HepG2 (cell line): ENCODE measurements around the gene TRMU. TPM values are rescaled to one million over a fixed set of nuclear protein-coding genes. Genes with fewer than 3 reads are reported as not detected.

Experiments
- ARNTL ChIP-seq: sonication (generic); formaldehyde crosslinking; IDR thresholded peaks from 2 replicates; pipeline ENCODE4 v1.4.0; 2020; ENCODE audit warnings: mild to moderate bottlenecking, missing genetic modification reagents
- ATAD3A ChIP-seq: sonication (generic); formaldehyde crosslinking; IDR thresholded peaks from 2 replicates; pipeline ENCODE4 v1.4.0; 2020; ENCODE audit warnings: missing genetic modification reagents
- ATM ChIP-seq: fragments of 450-650 bp; IDR thresholded peaks from 2 replicates; pipeline ENCODE4 v1.7.1; 2017; ENCODE audit warnings: mild to moderate bottlenecking, borderline replicate concordance
- E2F5 ChIP-seq: sonication (generic); formaldehyde crosslinking; conservative IDR thresholded peaks from 2 replicates; pipeline ENCODE4 v1.4.0; 2020; ENCODE audit warnings: missing genetic modification reagents
- EED ChIP-seq: sonication (generic); formaldehyde crosslinking; IDR thresholded peaks from 2 replicates; pipeline ENCODE4 v1.5.0; 2020; ENCODE audit warnings: mild to moderate bottlenecking, missing genetic modification reagents
- FOXK2 ChIP-seq: fragments of 450-650 bp; IDR thresholded peaks from 2 replicates; pipeline ENCODE4 v1.6.1; 2016
- GATAD2A ChIP-seq: IDR thresholded peaks from 2 replicates; pipeline ENCODE4 v1.6.1; 2016
- GTF2F1 ChIP-seq: fragments of 150-350 bp; IDR thresholded peaks from 2 replicates; pipeline ENCODE4 v1.6.1; 2014; ENCODE audit warnings: low read length
- HDAC1 ChIP-seq: sonication (generic); formaldehyde crosslinking; IDR thresholded peaks from 2 replicates; pipeline ENCODE4 v1.5.1; 2020; ENCODE audit warnings: mild to moderate bottlenecking, missing genetic modification reagents
- MNT ChIP-seq: fragments of 450-650 bp; IDR thresholded peaks from 2 replicates; pipeline ENCODE4 v1.6.1; 2016
- NCOA2 ChIP-seq: sonication (generic); formaldehyde crosslinking; IDR thresholded peaks from 2 replicates; pipeline ENCODE4 v1.8.0; 2022; ENCODE audit warnings: inconsistent platforms
- NFYC ChIP-seq: IDR thresholded peaks from 2 replicates; pipeline ENCODE4 v1.6.1; 2016; ENCODE audit warnings: missing genetic modification reagents, missing compliant biosample characterization
- PAXIP1 ChIP-seq: sonication (generic); formaldehyde crosslinking; conservative IDR thresholded peaks from 2 replicates; pipeline ENCODE4 v1.4.0; 2020; ENCODE audit warnings: mild to moderate bottlenecking, missing genetic modification reagents, moderate library complexity
- PRMT3 ChIP-seq: sonication (generic); formaldehyde crosslinking; IDR thresholded peaks from 2 replicates; pipeline ENCODE4 v1.8.1; 2022; ENCODE audit warnings: low read depth, mild to moderate bottlenecking, moderate library complexity, missing genetic modification reagents, borderline replicate concordance
- SKI ChIP-seq: fragments of 450-650 bp; IDR thresholded peaks from one replicate; pipeline ENCODE4 v1.6.1; 2018; ENCODE audit warnings: mild to moderate bottlenecking; ENCODE audit not compliant: partially characterized antibody
- SRSF4 ChIP-seq: fragments of 200-400 bp; formaldehyde crosslinking; IDR thresholded peaks from one replicate; pipeline ENCODE4 v1.6.1; 2018; ENCODE audit warnings: mild to moderate bottlenecking, low read depth, low read length, moderate library complexity; ENCODE audit not compliant: poor library complexity, severe bottlenecking
- SUZ12 ChIP-seq: fragments of 150-350 bp; IDR thresholded peaks from 2 replicates; pipeline ENCODE4 v1.6.1; 2014; ENCODE audit warnings: low read depth, low read length
- ZNF280B ChIP-seq: sonication (generic); formaldehyde crosslinking; IDR thresholded peaks from 2 replicates; pipeline ENCODE4 v1.5.0; 2020; ENCODE audit warnings: missing genetic modification reagents, mild to moderate bottlenecking, borderline replicate concordance
- ZNF383 ChIP-seq: sonication (generic); formaldehyde crosslinking; IDR thresholded peaks from 2 replicates; pipeline ENCODE4 v1.4.0; 2020; ENCODE audit warnings: missing genetic modification reagents, mild to moderate bottlenecking, borderline replicate concordance
- ZNF432 ChIP-seq: sonication (generic); formaldehyde crosslinking; IDR thresholded peaks from 2 replicates; pipeline ENCODE4 v1.5.0; 2020; ENCODE audit warnings: missing genetic modification reagents, mild to moderate bottlenecking, borderline replicate concordance
- ZNF562 ChIP-seq: sonication (generic); formaldehyde crosslinking; IDR thresholded peaks from 2 replicates; pipeline ENCODE4 v1.8.0; 2022; ENCODE audit warnings: missing genetic modification reagents, borderline replicate concordance
- ZNF564 ChIP-seq: sonication (generic); formaldehyde crosslinking; IDR thresholded peaks from 2 replicates; pipeline ENCODE4 v1.8.1; 2023; ENCODE audit warnings: mild to moderate bottlenecking, missing genetic modification reagents
- polyA plus RNA-seq, 8 experiments: library from polyadenylated mRNA; depleted of rRNA in 3 of 8; stranded (reverse) in 7 of 8; unstranded in 1 of 8; fragments of >200 nt; fragmentation: Illumina TruSeq in 4 of 8; extraction: Trizol in 4 of 8; gene quantifications; 2 replicates each; pipeline versions ENCODE4 v1.2.1 to v1.2.3, GENCODE V29; 2011 to 2016; ENCODE audit warnings: low read depth in 4 of 8, missing spikeins in 1 of 8, mixed read lengths in 1 of 8; ENCODE audit not compliant: insufficient read depth in 1 of 8
- total RNA-seq, 5 experiments: library from RNA; depleted of rRNA; stranded (reverse); fragments of >200 nt; fragmentation: Illumina TruSeq; extraction: Trizol; gene quantifications; 2 replicates each; pipeline ENCODE4 v1.2.3, GENCODE V29; 2016; ENCODE audit warnings: low read depth in 1 of 5

TRMU gene
- total and polyA plus RNA-seq, 2 of the 13 experiments (the other 11 are each of a cell fraction or from before 2014, with no cell fraction given), result 31.0 to 50.2 TPM

GRCh38 chr22:46377525-46378425 lies 42.3 kb downstream of the TRMU start (continued):
- TF ChIP-seq ZNF564 (CRISPR knock-in tag), result peak; percentile 24; the same call in 1 of the 2 replicates
- TF ChIP-seq SUZ12, result no peak
- TF ChIP-seq ARNTL (CRISPR knock-in tag), result peak; percentile 95
- no peak for TF ChIP-seq FOXK2
- no peak for TF ChIP-seq PRMT3
- TF ChIP-seq PAXIP1 (CRISPR knock-in tag), result peak; percentile 95
- peak; percentile 55; the same call in 1 of the 2 replicates for TF ChIP-seq MNT
- peak; percentile 91 for TF ChIP-seq GATAD2A
- TF ChIP-seq HDAC1 (CRISPR knock-in tag), result peak; percentile 91
- TF ChIP-seq EED (CRISPR knock-in tag), result no peak
- peak; percentile 90 for TF ChIP-seq NCOA2 (CRISPR knock-in tag)
- peak; percentile 91; the same call in 1 of the 2 replicates for TF ChIP-seq ZNF383 (CRISPR knock-in tag)
- TF ChIP-seq ATAD3A, result no peak
- TF ChIP-seq SRSF4, result no peak
- TF ChIP-seq GTF2F1, result no peak
- no peak for TF ChIP-seq E2F5
- no peak for TF ChIP-seq ATM
- no peak; the same call in 1 of the 2 replicates for TF ChIP-seq NFYC
- peak; percentile 89 for TF ChIP-seq SKI
- no peak for TF ChIP-seq ZNF280B (CRISPR knock-in tag)
- TF ChIP-seq ZNF562 (CRISPR knock-in tag), result no peak
- TF ChIP-seq ZNF432, result no peak
